Fibroblast of skin of scalp (primary cell): ENCODE measurements around the gene C9orf85.

Source experiments
- DNase-seq: peaks from one replicate; pipeline ENCODE4 v3.0.0-alpha.2; 2013

Gene C9orf85

GRCh38 chr9:72012646-72013045 is 101.2 kb downstream of the C9orf85 start:
- DNase-seq: no peak

GRCh38 chr9:72013292-72013760 is 101.9 kb downstream of the C9orf85 start:
- DNase-seq: no peak

DNA sequence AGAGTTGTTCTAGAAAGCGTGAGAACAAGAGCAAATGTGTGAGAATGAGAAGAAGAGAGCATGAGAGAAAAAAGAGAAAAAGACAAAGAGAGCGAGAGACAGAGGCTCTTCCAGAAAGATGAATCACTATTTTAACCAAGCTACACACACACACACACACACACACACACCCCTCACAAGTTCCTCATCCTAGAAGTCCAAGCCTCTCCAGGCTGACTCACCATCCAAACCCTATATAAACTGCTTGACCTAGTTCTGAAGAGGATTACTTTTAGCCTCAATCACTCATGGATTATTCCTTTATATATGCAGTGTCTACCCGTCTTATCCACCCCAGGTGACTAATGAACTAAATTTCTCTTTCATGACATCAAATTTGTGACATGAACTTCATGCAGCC is 111.4 kb downstream of the C9orf85 start:
- peak; percentile 89 for DNase-seq
